ENCODE measurements around the gene RPL13.
"Not testable (repeated sequence)": the region's sequence is repeated elsewhere in the genome, so short reads cannot be mapped to it uniquely, and the experiment has no call there.

RPL13 gene

GRCh38 chr16:89570983-89571598, 10.6 kb downstream of the RPL13 start:
- Mint-ChIP-seq H3K4me1 (peaks cover 10% of the 10 kb centered on the region), H3K27me3 (peaks cover 26% of the 10 kb centered on the region)
- H3K4me3 Mint-ChIP-seq; H3K9me3 Mint-ChIP-seq; H3K36me3 Mint-ChIP-seq (ENCODE audit: insufficient read depth); ATAC-seq (replicated peaks; ENCODE audit: extremely low read depth, poor library complexity, severe bottlenecking); H3K27ac Mint-ChIP-seq (ENCODE audit: low read depth); DNase-seq (ENCODE audit: low spot score in 2 of 2): not testable (repeated sequence)

- Mint-ChIP-seq H3K36me3 (ENCODE audit: insufficient read depth) (peaks cover 5% of the 10 kb centered on the region), H3K4me3 (no peak overlapping the region), H3K27ac (ENCODE audit: low read depth) (no peak overlapping the region), H3K27me3 (peaks cover 26% of the 10 kb centered on the region), H3K9me3 (no peaks in the 10 kb centered on the region), H3K4me1 (peaks cover 8% of the 10 kb centered on the region)
- no peak for DNase-seq (ENCODE audit: low spot score in 2 of 2)
- no peak for ATAC-seq (replicated peaks; ENCODE audit: extremely low read depth, poor library complexity, severe bottlenecking)
Measured at GRCh38 chr16:89571636-89572035, 11.2 kb downstream of the RPL13 start.

DNA sequence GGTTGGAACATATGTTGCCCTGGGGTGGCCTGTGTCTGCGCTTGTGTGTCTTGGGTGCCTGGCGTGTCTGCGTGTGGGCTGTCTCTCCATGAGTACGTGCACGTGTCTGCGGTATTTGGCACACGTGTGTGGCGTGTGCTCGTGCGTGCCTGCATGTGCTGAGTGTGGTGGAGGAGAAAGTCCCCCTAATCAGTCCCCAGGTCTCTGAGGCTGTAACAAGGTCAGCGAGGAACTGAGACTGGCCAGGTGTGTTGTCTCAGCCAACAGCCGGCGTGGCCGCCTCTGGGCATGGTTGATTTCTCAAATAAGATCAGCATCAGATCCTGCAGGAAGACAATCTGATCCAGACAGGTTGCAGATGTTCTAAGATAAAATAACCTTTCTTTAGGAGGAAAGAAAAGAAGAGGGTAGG, 11.6 kb downstream of the RPL13 start:
- peaks cover 26% of the 10 kb centered on the region for H3K27me3 Mint-ChIP-seq
- no peak overlapping the region for H3K27ac Mint-ChIP-seq (ENCODE audit: low read depth)
- no peak overlapping the region for H3K4me3 Mint-ChIP-seq
- H3K36me3 Mint-ChIP-seq (ENCODE audit: insufficient read depth), result peaks cover 5% of the 10 kb centered on the region
- ATAC-seq (replicated peaks; ENCODE audit: extremely low read depth, poor library complexity, severe bottlenecking) (no peak), DNase-seq (ENCODE audit: low spot score in 2 of 2) (no peak)
- H3K9me3 Mint-ChIP-seq, result no peaks in the 10 kb centered on the region
- H3K4me1 Mint-ChIP-seq, result peaks cover 8% of the 10 kb centered on the region

DNA sequence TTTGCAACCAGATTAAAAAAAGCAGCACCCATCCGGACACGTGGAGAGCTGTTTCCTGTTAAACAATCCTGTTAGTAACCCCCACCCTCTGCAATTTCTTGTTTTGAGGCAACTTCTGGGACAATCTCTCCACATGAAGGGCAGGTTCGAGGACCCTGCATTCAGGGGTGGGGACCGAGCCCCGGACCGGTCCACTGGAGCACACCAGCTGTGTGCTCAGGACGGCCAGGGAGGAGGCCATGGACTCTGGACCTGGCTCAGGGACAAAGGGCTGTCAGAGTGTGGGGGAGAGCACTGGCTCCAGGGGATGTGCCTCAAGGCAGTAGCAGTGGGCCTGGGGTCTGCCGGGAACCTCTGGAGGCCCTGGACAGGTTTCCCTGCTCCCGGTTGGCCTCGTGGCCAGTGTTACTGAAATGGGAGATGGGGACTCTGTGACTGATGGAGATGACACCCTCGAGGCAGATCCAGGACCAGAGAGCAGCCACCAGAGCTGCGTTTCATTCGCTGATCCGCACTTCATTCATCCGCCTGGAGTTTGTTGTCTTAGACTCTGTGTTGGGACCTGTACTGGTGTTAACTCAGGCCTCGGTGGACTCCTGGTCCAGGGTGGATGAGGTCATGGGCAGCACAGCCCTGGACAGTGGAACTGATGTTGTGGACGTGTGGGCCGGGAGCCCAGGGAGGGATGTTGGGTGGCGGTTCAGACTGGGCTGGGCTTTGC, 12.2 kb downstream of the RPL13 start:
- ATAC-seq (replicated peaks; ENCODE audit: extremely low read depth, poor library complexity, severe bottlenecking), result no peak
- no peak overlapping the region for H3K27ac Mint-ChIP-seq (ENCODE audit: low read depth)

GRCh38 chr16:89573826-89574680, 13.6 kb downstream of the RPL13 start:
- Mint-ChIP-seq H3K36me3 (ENCODE audit: insufficient read depth) (peaks cover 10% of the 10 kb centered on the region), H3K4me1 (peaks cover 8% of the 10 kb centered on the region), H3K27me3 (peaks cover 26% of the 10 kb centered on the region), H3K9me3 (no peaks in the 10 kb centered on the region), H3K4me3 (peak overlapping the region; percentile 25), H3K27ac (ENCODE audit: low read depth) (no peak overlapping the region)
- no peak for ATAC-seq (replicated peaks; ENCODE audit: extremely low read depth, poor library complexity, severe bottlenecking)
- no peak for DNase-seq (ENCODE audit: low spot score in 2 of 2)

More for the DNA sequence above, 12.2 kb downstream of the RPL13 start:
- H3K27me3 Mint-ChIP-seq, result peaks cover 26% of the 10 kb centered on the region
- peaks cover 5% of the 10 kb centered on the region for H3K36me3 Mint-ChIP-seq (ENCODE audit: insufficient read depth)
- no peaks in the 10 kb centered on the region for H3K9me3 Mint-ChIP-seq
- H3K4me3 Mint-ChIP-seq, result peak overlapping the region; percentile 25
- no peak for DNase-seq (ENCODE audit: low spot score in 2 of 2)
- H3K4me1 Mint-ChIP-seq, result peaks cover 8% of the 10 kb centered on the region

DNA sequence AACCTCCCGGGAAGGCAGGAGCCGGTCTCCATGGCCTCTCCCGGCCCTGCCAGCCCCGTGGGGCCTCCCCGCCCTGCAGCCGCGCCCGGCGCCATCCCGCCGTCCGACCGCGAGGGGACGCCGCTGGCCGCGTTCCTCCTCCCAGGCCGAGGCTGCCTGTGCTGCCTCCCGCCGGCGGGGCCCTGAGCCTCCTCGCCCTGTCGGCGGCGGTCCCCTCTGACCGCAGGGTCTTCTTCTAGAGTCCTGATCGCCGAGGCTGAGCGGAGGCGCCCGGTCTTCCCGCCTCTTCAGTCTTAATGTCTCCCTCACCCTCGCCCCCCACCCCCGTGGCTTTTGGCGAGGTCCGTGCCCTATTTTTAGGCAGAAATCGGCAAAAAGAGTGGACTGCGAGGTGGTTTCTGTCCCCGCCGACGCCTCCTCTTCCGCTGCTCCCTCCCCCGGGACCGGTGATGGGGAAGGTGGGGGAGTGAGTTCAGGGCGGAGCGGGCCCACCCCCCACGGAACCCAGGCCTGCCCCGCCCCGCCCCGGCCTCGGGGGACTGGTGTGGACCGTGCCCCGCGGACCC, 14.3 kb downstream of the RPL13 start:
- ATAC-seq (replicated peaks; ENCODE audit: extremely low read depth, poor library complexity, severe bottlenecking), result peak; percentile 59
- Mint-ChIP-seq H3K4me1 (peaks cover 8% of the 10 kb centered on the region), H3K27ac (ENCODE audit: low read depth) (no peak overlapping the region), H3K36me3 (ENCODE audit: insufficient read depth) (peaks cover 10% of the 10 kb centered on the region), H3K9me3 (no peaks in the 10 kb centered on the region), H3K27me3 (peaks cover 26% of the 10 kb centered on the region), H3K4me3 (peak overlapping the region; percentile 48)
- DNase-seq (ENCODE audit: low spot score in 2 of 2), result no peak

DNA sequence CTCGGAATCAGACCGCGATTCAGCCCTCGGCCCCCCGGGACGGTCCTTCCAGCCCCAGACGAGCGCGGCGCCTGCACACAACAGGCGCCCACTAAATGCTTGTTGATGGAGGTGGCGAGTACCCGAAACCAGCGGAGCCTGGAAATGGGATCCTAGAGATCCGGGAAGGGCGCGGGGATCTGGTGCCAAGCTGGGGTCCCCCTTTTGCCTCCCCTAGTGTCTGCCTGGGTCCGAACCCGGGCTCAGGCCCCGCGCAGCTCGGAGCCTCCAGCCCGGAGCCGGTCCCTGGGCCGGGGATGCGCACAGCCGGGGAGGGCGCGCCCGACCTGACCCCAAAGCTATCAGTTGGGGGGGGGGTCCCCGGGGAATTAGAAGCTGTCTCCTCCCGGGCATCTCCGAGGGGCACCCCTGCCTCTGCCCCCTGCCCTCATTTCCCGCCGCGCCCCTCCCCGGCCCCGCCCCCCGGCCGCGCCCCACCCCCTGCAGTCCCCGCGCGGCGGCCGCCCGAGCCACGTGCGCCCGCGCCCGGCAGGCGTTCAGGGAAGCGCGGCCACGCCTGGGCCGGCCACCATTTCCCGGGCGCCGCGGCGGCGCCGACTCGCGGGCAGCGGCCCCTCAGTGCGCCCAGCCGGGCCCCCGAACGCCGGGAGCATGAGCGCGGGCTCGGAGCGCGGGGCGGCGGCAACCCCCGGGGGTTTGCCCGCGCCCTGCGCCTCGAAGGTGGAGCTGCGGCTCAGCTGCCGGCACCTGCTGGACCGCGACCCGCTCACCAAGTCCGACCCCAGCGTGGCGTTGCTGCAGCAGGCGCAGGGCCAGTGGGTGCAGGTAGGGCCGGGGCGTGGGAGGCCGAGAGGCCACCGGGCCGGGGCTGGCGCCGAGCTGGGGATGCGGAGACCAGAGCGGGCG, 15.0 kb downstream of the RPL13 start, which contains the start of gene CPNE7:
Gene CPNE7 (plus strand): TSS at position 512 of the 906 bp plus-strand sequence. CDS start 140 bp downstream, at position 652.
- no peaks in the 10 kb centered on the region for H3K9me3 Mint-ChIP-seq
- peak; percentile 30 for ATAC-seq (replicated peaks; ENCODE audit: extremely low read depth, poor library complexity, severe bottlenecking)
- peaks cover 26% of the 10 kb centered on the region for H3K27me3 Mint-ChIP-seq
- peaks cover 8% of the 10 kb centered on the region for H3K4me1 Mint-ChIP-seq
- peaks cover 7% of the 10 kb centered on the region for H3K36me3 Mint-ChIP-seq (ENCODE audit: insufficient read depth)
- peak within 1 kb of the TSS; percentile 48 for H3K4me3 Mint-ChIP-seq
- no peak for DNase-seq (ENCODE audit: low spot score in 2 of 2)
- no peak within 1 kb of the TSS for H3K27ac Mint-ChIP-seq (ENCODE audit: low read depth)

GRCh38 chr16:89576153-89577054, 15.9 kb downstream of the RPL13 start:
- Mint-ChIP-seq H3K27ac (ENCODE audit: low read depth) (no peak overlapping the region), H3K9me3 (no peaks in the 10 kb centered on the region), H3K36me3 (ENCODE audit: insufficient read depth) (peaks cover 7% of the 10 kb centered on the region), H3K27me3 (peaks cover 26% of the 10 kb centered on the region), H3K4me3 (peak overlapping the region; percentile 19), H3K4me1 (peaks cover 8% of the 10 kb centered on the region)
- ATAC-seq (replicated peaks; ENCODE audit: extremely low read depth, poor library complexity, severe bottlenecking) (no peak), DNase-seq (ENCODE audit: low spot score in 2 of 2) (no peak)

DNA sequence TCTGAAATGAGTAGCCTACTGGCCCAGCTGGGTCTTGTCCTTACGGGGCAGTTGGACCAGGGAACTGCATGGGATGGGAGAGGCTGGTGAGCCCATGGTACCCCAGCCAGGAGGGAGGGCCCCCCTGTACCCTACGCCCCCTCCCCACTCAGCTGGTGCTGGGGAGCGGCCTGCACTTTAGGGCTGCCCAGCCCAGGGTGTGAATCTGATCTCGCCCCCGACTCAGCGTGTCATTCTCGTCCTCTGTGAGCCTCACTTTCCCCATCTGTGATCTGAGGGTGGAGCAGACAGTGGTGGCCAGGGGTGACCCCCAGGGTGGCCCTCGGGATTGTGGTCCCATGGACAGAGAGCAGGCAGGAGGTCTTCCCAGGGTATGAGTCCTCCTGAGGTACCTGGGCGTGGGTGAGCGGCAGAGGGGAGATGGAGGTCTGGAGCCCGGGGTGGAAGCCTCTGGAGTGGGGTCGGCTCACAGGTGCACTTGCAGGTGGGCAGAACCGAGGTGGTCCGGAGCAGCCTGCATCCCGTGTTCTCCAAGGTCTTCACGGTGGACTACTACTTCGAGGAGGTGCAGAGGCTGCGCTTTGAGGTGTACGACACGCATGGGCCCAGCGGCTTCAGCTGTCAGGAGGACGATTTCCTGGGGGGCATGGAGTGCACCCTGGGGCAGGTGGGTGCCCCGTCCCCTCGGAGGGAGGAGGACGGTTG, 16.7 kb downstream of the RPL13 start:
- peaks cover 20% of the 10 kb centered on the region for H3K27me3 Mint-ChIP-seq

GRCh38 chr16:89579351-89579750, 18.9 kb downstream of the RPL13 start:
- no peak overlapping the region for H3K27ac Mint-ChIP-seq (ENCODE audit: low read depth)
- no peaks in the 10 kb centered on the region for H3K27me3 Mint-ChIP-seq
- no peak overlapping the region for H3K4me3 Mint-ChIP-seq

More for the DNA sequence above, 16.7 kb downstream of the RPL13 start:
- H3K36me3 Mint-ChIP-seq (ENCODE audit: insufficient read depth), result peaks cover 7% of the 10 kb centered on the region
- H3K4me1 Mint-ChIP-seq, result peaks cover under 1% of the 10 kb centered on the region
- ATAC-seq (replicated peaks; ENCODE audit: extremely low read depth, poor library complexity, severe bottlenecking) (no peak), DNase-seq (ENCODE audit: low spot score in 2 of 2) (no peak)
- H3K27ac Mint-ChIP-seq (ENCODE audit: low read depth), result no peak overlapping the region
- H3K4me3 Mint-ChIP-seq, result peak overlapping the region; percentile 19
- H3K9me3 Mint-ChIP-seq, result no peaks in the 10 kb centered on the region

More at GRCh38 chr16:89579351-89579750, 18.9 kb downstream of the RPL13 start:
- DNase-seq (ENCODE audit: low spot score in 2 of 2), result no peak
- Mint-ChIP-seq H3K36me3 (ENCODE audit: insufficient read depth) (peaks cover 6% of the 10 kb centered on the region), H3K4me1 (no peaks in the 10 kb centered on the region), H3K9me3 (no peaks in the 10 kb centered on the region)
- ATAC-seq (replicated peaks; ENCODE audit: extremely low read depth, poor library complexity, severe bottlenecking), result no peak
